ENCODE results near the gene ALOX5AP. TPM values are rescaled to one million over a fixed set of nuclear protein-coding genes. Genes with fewer than 3 reads are reported as not detected.

ALOX5AP gene
- total RNA-seq, 4 donors from 2014 or later: 14.8 to 48.2 (median 17.2) TPM

DNA sequence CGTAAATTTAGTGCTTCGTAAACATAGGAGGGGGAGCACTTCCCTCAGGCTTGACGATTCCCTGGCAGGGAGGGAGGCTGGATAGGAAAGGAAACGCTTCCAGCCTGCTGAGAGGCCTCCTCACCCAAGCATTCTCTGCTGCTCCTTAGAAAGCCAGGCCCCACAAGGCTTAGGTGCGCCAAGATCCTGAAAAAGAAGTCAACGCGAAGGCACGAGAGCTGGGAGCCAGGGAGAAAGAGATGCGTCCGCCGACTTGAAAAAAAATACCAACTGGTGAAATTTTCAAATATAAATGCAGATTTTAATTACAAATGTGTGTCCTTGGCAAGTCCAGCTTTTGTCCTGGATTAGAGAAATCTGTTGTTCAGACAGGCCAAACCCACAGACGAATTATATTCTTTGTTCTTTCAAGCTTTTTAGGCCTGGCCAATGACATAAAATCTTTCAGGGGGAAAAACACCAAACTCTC, 64.0 kb downstream of the ALOX5AP start:
- WGBS: 81% methylated on average over 12 of the region's 12 CpGs
- Histone ChIP-seq H3K36me3 (no peaks in the 10 kb centered on the region), H3K4me3 (no peak overlapping the region), H3K27me3 (peaks cover 0 to 5% (median 0%) of the 10 kb centered on the region in 4 donors), H3K27ac (replicated peaks in 1 of 4) (no peak overlapping the region), H3K4me1 (peaks cover 9 to 37% (median 33%) of the 10 kb centered on the region in 4 donors), H3K9me3 (no peaks in the 10 kb centered on the region)
- intact Hi-C loops (cut with DNase I): loop anchor here (5.0 kb wide), 1 partner anchor 227 kb away; no protein-coding TSS in a partner anchor
- no peak for DNase-seq (ENCODE audit: extremely low spot score)
- TF ChIP-seq EP300 (IDR thresholded peaks at IDR 0.05) (no peak), CTCF (IDR thresholded peaks at IDR 0.05) (no peak), POLR2A (IDR thresholded peaks at IDR 0.05; ENCODE audit: low read depth) (no peak), POLR2AphosphoS5 (IDR thresholded peaks at IDR 0.05) (no peak)

GRCh38 chr13:30800107-30800506, 64.8 kb downstream of the ALOX5AP start:
- DNase-seq (ENCODE audit: extremely low spot score): no peak
- 83% methylated on average over 2 of the region's 2 CpGs for WGBS
- TF ChIP-seq CTCF (IDR thresholded peaks at IDR 0.05) (no peak), POLR2AphosphoS5 (IDR thresholded peaks at IDR 0.05) (no peak), EP300 (IDR thresholded peaks at IDR 0.05) (no peak), POLR2A (IDR thresholded peaks at IDR 0.05; ENCODE audit: low read depth) (no peak)
- Histone ChIP-seq H3K27ac (replicated peaks in 1 of 4) (no peak overlapping the region), H3K4me3 (no peak overlapping the region), H3K27me3 (peaks cover 0 to 5% (median 0%) of the 10 kb centered on the region in 4 donors), H3K36me3 (no peaks in the 10 kb centered on the region), H3K4me1 (peaks cover 10 to 44% (median 40%) of the 10 kb centered on the region in 4 donors), H3K9me3 (no peaks in the 10 kb centered on the region)
- intact Hi-C loops (cut with DNase I): loop anchor here (5.0 to 10.0 kb wide), 5 partner anchors 123 to 668 kb away; partner anchors contain the start of gene HMGB1

DNA sequence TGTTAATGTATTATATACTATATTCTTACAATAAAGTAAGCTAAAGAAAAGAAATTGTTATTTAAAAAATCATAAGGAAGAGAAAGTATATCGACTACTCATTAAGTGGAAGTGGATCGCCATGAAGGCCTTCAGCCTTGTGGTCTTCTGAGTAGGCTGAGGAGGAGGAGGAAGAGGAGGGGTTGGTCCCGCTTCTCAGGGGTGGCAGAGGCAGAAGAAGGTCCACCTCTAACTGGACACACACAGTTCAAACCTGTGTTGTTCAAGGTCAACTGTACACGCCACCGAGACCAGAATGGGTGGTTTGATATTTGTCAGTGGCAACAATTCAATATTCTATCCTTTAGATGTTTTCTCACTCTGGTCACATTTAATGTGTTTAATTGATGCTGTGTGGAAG, 67.2 kb downstream of the ALOX5AP start:
- peak overlapping the region in 3 of 4 donors; percentile 62 to 77 (median 74) for H3K27ac ChIP-seq (replicated peaks in 1 of 4)
- peak overlapping the region in 3 of 4 donors; percentile 45 to 52 (median 47) for H3K4me3 ChIP-seq
- H3K36me3 ChIP-seq: no peaks in the 10 kb centered on the region
- no peak for DNase-seq (ENCODE audit: extremely low spot score)
- peaks cover 0 to 5% (median 0%) of the 10 kb centered on the region in 4 donors for H3K27me3 ChIP-seq
- H3K4me1 ChIP-seq: peaks cover 18 to 49% (median 43%) of the 10 kb centered on the region in 4 donors
- WGBS: 69% methylated on average over 5 of the region's 5 CpGs
- TF ChIP-seq POLR2A (IDR thresholded peaks at IDR 0.05; ENCODE audit: low read depth) (no peak), POLR2AphosphoS5 (IDR thresholded peaks at IDR 0.05) (no peak), EP300 (IDR thresholded peaks at IDR 0.05) (no peak), CTCF (IDR thresholded peaks at IDR 0.05) (no peak)
- H3K9me3 ChIP-seq: no peaks in the 10 kb centered on the region
- intact Hi-C loops (cut with DNase I): loop anchor here (5.0 to 10.0 kb wide), 5 partner anchors 125 to 670 kb away; partner anchors contain the start of gene HMGB1

DNA sequence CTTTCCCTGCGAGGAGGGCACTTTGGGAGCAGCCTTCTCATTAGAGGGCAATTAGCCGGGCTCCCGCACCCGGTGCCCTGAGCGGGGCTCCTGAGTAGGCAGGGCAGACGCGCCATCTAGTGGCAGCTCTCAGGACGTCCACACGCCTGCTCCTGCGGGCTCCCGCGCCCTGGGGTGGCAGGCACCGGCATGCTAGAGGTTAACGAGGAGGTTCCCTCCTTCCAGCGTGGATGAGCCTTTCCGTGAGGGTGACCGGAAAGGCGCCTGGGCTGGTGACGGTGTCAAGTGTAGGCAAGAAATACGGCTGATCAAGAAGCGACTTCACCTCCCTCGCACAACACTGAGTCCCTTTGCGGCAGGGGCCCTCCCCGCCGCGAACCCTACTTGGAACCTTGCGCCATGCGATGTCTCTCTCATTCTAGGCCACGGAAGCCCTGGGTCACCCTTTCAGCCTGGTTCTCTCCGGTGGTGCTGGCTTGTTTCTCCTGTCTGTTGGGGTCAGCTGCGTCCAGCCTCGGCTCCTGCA, 67.7 kb downstream of the ALOX5AP start:
- H3K4me3 ChIP-seq: peak overlapping the region; percentile 45 to 60 (median 50)
- no peak for TF ChIP-seq EP300 (IDR thresholded peaks at IDR 0.05)
- peak in 2 of 3 experiments; percentile 92 to 93 for TF ChIP-seq CTCF (IDR thresholded peaks at IDR 0.05)
- peak; percentile 53 to 63 for TF ChIP-seq POLR2AphosphoS5 (IDR thresholded peaks at IDR 0.05)
- TF ChIP-seq POLR2A (IDR thresholded peaks at IDR 0.05; ENCODE audit: low read depth): no peak
- no peaks in the 10 kb centered on the region for H3K36me3 ChIP-seq
- intact Hi-C loops (cut with DNase I): loop anchor here (5.0 to 10.0 kb wide), 5 partner anchors 126 to 671 kb away; partner anchors contain the start of gene HMGB1
- peak overlapping the region; percentile 37 to 77 (median 68) for H3K27ac ChIP-seq (replicated peaks in 1 of 4)
- peaks cover 0 to 5% (median 0%) of the 10 kb centered on the region in 4 donors for H3K27me3 ChIP-seq
- no peaks in the 10 kb centered on the region for H3K9me3 ChIP-seq
- DNase-seq (ENCODE audit: extremely low spot score): peak; percentile 94
- 8% methylated on average over 20 of the region's 32 CpGs for WGBS
- peaks cover 18 to 50% (median 43%) of the 10 kb centered on the region in 4 donors for H3K4me1 ChIP-seq
